ENCODE data around the gene GCKR.

Gene GCKR

GRCh38 chr2:27496357-27497287 is at the start of gene GCKR:
GCKR (plus strand) TSS chr2:27496839; CDS start chr2:27496905, 66 bp downstream.
- no peak for DNase-seq

GRCh38 chr2:27448381-27448780 is 48.3 kb upstream of the GCKR start:
- no peak for DNase-seq

DNA sequence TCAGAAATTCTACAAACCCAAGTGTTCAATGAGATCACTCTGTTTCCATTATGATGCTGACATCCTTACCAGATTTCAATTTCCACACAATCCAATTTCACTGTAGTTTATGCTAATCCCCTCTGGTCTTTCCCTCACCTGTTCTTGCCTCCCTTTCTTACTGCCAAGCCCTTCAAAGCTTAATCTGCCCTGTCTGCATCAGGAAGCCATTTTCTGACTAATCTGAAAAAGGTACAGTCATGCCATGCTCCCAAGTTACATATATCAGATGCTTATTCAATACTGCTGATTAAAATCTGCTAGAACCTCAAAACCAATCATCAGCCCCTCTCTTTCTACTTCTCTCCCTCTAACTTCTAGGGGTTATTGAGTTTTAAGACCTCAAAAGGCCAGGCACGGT is 45.5 kb upstream of the GCKR start:
- DNase-seq, result no peak

GRCh38 chr2:27453968-27454367 is 42.7 kb upstream of the GCKR start:
- no peak for DNase-seq

DNA sequence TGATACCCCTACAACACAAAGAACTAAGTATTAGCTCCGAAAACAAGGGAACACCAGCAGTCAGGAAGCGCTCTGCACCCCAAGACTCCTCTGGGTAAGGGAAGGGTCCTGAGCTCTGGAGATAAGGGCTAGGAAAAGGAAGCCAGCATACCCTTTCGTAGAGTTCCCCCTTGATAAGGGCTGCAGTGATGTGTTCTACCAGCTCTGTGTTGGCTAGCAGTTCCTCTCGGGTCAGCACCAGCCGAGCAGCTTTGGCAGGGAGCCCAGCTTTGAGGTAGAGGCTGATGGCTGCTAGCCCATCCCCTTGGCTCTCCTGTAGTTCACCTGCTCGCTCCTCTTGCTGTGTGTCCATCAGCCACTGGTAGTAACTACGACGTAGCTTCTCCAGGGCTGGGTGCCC is 35.5 kb upstream of the GCKR start:
- no peak for DNase-seq

GRCh38 chr2:27464443-27464842 is 32.2 kb upstream of the GCKR start:
- no peak for DNase-seq

DNA sequence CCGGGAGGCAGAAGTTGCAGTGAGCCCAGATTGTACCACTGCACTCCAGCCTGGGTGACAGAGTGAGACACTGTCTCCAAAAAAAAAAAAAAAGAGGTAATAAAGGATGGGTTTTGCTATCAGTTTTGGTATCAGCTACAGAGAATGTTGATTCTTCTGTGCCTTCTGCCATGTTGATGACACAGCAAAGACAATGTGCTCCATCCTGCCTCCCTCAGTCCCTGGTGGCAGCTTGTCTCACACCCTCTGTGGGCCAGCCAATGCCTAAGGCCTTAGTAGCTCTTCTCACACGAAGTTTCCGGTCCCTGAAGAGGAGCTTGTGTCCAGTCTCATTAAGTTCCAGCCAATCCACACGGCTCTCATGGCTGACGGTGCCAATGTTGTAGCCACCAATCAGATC is 24.7 kb upstream of the GCKR start:
- no peak for DNase-seq

GRCh38 chr2:27485496-27485895 is 11.1 kb upstream of the GCKR start:
- DNase-seq, result no peak

GRCh38 chr2:27489118-27489497 is 7.5 kb upstream of the GCKR start:
- no peak for DNase-seq

DNA sequence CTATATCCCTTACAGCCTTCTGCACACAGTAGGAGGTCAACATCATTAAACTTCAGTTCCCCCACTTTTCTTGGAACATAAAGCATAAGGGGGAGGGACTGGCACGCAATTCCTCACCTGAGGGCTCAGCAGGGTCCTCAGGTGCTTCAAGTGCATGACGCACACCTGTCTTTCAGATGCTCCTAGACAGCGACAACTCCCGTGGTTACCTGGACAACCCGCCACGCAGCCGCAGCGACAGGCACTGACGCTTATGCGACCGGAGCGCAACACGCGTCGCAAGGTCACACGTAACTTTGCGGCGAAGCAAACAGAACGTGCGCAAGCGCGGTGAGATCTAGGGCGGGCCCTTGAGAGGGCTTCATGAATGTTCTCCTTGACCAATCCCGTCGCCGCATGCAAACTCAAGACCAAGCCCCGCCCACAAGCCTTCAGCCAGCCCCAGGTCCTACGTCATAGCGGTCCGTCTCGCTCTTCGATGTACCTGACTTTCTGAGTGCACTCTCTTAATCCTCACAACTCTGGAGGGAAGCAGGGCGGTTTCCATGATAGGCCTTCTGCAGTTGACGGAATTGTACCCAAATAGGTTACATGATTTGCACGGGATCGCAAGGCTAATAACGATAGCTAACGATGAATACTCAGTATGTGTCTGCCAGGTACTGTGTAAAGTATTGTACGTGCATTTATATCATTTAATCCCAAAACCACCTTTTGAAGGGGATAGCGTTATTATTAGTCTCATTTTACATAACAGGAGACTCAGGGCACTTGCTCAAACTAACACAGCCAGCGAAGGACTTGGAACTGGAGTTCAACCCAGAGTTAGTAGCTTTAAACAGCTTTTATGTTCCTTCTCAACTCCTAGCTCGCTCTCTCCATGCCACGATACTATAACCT is 6.9 kb upstream of the GCKR start, which contains the start of gene IFT172:
Gene IFT172, minus strand, starts transcription at position 246 of the 900 bp plus-strand sequence. Its CDS starts 90 bp downstream, at position 156.
- peak; percentile 99 for DNase-seq

GRCh38 chr2:27492557-27492956 is 4.1 kb upstream of the GCKR start:
- no peak for DNase-seq

DNA sequence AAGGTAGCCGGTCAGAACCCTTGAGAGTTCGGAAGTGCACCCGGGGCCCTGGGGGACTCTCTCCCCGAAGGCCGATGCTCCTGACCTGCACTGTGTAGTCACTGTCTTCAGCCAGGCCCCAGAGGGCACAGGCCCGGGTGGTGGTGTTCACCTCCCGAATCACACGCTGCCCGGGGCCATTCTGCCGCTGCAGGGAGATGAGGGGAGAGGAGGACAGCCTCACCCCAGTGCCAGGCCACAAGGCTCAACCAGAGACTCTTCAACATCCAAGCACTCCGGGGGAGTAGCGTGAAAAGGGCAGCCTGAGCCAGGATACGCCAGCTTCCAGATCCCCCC is 2.7 kb upstream of the GCKR start:
- DNase-seq, result no peak

DNA sequence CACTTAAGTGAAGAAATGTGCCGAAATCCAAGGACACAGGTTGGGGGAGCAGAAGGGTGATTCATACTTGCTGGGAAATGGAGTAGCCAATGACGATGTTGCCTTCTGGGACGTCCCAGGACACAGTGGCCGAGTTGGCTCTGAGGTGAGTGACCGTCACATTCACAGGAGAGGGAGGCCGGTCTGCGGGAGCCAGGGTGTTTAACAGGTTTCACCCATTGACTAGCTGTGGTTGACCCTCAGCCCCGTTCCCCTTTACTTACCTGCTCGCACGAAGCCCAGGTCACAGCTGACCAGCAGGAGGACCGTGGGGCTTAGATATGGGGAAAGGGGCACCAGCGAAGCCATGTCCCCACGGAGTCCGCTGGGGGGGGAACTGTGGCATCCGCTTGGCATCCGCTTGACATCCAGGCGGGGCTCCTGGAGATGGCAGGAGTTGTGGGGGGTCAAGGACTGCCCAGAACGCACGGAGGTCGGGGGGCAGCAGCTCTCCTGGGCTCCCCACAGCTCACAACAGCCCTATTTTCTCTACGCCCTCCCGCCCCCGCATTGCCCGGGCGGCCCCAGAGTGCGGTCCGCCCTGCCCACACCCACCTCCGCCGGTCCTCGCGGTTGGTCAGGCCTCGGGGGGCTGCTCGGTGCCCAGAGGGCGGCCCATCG is 2.2 kb upstream of the GCKR start:
- no peak for DNase-seq

- DNase-seq, result peak in 1 of 2 experiments; percentile 10
Observed at GRCh38 chr2:27494944-27495554, 1.6 kb upstream of the GCKR start, which contains the start of gene FNDC4. FNDC4 (minus strand) TSS chr2:27495200; CDS start chr2:27494679, 521 bp downstream.

- DNase-seq, result no peak
Observed at GRCh38 chr2:27495840-27496356, 741 bp upstream of the GCKR start.

DNA sequence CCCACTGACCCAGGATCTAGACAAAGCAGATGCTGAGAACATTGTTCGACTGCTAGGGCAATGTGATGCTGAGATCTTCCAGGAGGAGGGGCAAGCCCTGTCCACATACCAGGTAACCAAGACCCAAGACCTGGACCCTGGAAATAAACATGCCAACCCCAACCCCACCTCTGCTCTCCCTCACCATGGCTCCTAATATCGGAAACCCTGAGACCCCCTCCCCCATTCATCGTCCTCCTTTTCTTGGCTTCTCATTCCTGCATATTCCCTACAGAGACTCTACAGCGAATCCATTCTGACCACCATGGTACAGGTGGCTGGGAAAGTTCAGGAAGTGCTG is 619 bp downstream of the GCKR start:
- DNase-seq, result no peak

- no peak for DNase-seq
Observed at GRCh38 chr2:27498975-27499374, 2.3 kb downstream of the GCKR start.

DNA sequence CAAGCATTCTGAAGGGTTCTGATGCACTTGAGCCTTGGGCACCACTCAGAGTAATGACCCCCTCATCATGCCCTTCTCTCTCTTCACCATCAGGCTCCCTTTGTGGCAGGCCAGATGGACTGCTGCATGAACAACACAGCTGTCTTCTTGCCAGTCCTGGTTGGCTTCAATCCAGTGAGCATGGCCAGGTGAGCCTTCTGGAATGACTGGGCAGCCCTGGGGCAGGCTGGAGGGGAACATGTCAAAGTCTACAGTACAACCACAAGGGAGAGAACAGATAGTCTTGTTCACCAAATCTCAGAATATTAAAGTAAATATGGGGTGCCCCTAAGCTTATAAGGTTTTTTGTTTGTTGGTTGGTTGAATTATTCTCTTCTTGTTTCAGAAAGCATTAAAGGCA is 4.4 kb downstream of the GCKR start:
- DNase-seq, result no peak

DNA sequence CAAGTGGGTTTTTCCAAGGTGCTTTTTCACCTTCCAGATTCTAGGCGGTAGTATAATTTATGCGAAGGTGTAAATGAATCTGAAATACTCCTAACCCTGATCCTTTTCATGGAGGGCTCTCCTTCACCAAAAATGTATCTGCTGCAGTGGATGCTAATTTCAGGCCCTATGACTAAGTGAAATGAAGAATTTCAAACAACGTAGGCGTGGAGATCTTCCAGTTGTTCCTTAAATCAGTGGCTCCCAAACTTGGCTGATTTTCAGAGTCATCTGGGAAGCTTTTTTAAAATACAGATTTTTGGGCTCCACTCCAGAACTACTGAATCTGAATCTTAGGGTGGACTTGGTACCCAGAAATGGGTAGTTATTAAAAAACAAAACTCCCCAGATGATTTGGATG is 5.5 kb downstream of the GCKR start:
- DNase-seq, result no peak

DNA sequence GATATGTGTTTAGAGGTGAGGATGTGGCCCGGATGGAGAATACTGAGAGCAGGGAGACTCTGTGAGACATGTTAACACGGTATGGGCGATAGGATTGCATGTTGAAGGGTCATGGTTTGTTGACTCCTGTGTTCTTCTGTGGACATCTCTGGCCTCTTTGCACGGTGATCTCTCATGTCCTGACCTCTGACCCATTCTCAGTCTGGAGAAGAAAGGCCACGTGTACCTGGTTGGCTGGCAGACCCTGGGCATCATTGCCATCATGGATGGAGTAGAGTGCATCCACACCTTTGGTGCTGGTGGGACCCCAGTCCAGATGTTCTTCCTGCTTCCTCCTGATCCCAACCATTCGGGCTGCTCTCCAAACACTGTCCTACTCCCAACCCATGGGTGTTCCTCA is 9.9 kb downstream of the GCKR start:
- no peak for DNase-seq

GRCh38 chr2:27507293-27507692 is 10.7 kb downstream of the GCKR start:
- no peak for DNase-seq

GRCh38 chr2:27509326-27509725 is 12.7 kb downstream of the GCKR start:
- no peak for DNase-seq

Measured in NCI-H1930 (cell line).